Lower lobe of right lung (tissue), 2 donors: ENCODE results near the gene JAZF1. TPM values are rescaled to one million over a fixed set of nuclear protein-coding genes. Genes with fewer than 3 reads are reported as not detected.

Experiments
- ATAC-seq, 2 donors: fragments of 200-7000 bp; cut with Tn5 transposase; one replicate each; pipeline ENCODE4 v1.9.1; 2020 to 2022; ENCODE audit warnings: mild to moderate bottlenecking in 2 of 2, moderate library complexity in 2 of 2
- DNase-seq: peaks from one replicate; pipeline ENCODE4 v3.0.0-alpha.2; 2020
- H3K27ac ChIP-seq: fragments of 200-600 bp; one replicate; pipeline ENCODE4 v1.8.0; 2022
- H3K27me3 ChIP-seq: fragments of 200-600 bp; one replicate; pipeline ENCODE4 v1.8.0; 2022; ENCODE audit warnings: low read depth
- H3K36me3 ChIP-seq: fragments of 200-600 bp; one replicate; pipeline ENCODE4 v1.8.0; 2022; ENCODE audit warnings: mild to moderate bottlenecking
- H3K4me1 ChIP-seq: fragments of 200-600 bp; one replicate; pipeline ENCODE4 v1.8.0; 2022
- H3K4me3 ChIP-seq: fragments of 200-600 bp; one replicate; pipeline ENCODE4 v1.8.0; 2022; ENCODE audit warnings: mild to moderate bottlenecking
- H3K9me3 ChIP-seq: fragments of 200-600 bp; one replicate; pipeline ENCODE4 v1.8.0; 2022
- CTCF ChIP-seq: fragments of 200-600 bp; IDR thresholded peaks from one replicate; pipeline ENCODE4 v1.8.0; 2022; ENCODE audit warnings: antibody characterized with exemption, mild to moderate bottlenecking
- intact Hi-C: fragments of 100-400 bp; cut with DNase I; formaldehyde crosslinking; loops from one replicate; pipeline ENCODE4 v1.11.0; 2022
- total RNA-seq: library from RNA; stranded (reverse); fragmentation: NEBNext Ultra II Directional; extraction: Animal tissue kit (Norgen Biotek cat#: 25700); gene quantifications from one replicate; pipeline ENCODE4 v1.2.1, GENCODE V29; 2021
- donor health status: DM: no; HTN: yes; CAD: no; lungs with severe emphysema.

The JAZF1 gene
- total RNA-seq, 1 donor from 2014 or later: 19.4 TPM

GRCh38 chr7:27914409-27914808 is 266.2 kb downstream of the JAZF1 start:
- H3K4me1 ChIP-seq: no peaks in the 10 kb centered on the region
- intact Hi-C loops: no loop called here
- TF ChIP-seq CTCF: no peak
- H3K4me3 ChIP-seq: no peak overlapping the region
- DNase-seq (no peak), ATAC-seq (no peak)
- H3K27me3 ChIP-seq: no peaks in the 10 kb centered on the region
- no peaks in the 10 kb centered on the region for H3K36me3 ChIP-seq
- H3K9me3 ChIP-seq: no peaks in the 10 kb centered on the region
- no peak overlapping the region for H3K27ac ChIP-seq

DNA sequence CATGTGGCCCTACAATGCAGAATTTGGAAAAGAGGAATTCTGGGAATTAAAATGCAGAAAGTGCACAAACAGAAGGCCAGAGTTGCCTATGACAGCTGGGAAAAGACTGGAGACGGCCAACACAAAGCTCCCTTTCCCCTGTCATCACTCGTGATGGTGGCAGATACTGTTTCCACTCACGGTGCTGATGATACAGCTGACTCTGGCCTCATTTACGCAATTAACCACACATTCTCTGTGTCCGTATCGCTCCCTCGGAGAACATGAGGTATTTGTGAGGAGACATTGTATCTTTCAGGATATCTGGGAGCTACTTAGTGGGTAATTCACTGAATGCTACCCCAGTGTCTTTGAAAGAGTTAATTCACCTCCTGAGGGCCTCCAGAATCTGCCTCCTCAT is 267.8 kb downstream of the JAZF1 start:
- H3K4me3 ChIP-seq: no peak overlapping the region
- no peak for TF ChIP-seq CTCF
- intact Hi-C loops: no loop called here
- DNase-seq (no peak), ATAC-seq (no peak)
- no peaks in the 10 kb centered on the region for H3K36me3 ChIP-seq
- H3K9me3 ChIP-seq: no peaks in the 10 kb centered on the region
- H3K27ac ChIP-seq: no peak overlapping the region
- no peaks in the 10 kb centered on the region for H3K4me1 ChIP-seq
- no peaks in the 10 kb centered on the region for H3K27me3 ChIP-seq

DNA sequence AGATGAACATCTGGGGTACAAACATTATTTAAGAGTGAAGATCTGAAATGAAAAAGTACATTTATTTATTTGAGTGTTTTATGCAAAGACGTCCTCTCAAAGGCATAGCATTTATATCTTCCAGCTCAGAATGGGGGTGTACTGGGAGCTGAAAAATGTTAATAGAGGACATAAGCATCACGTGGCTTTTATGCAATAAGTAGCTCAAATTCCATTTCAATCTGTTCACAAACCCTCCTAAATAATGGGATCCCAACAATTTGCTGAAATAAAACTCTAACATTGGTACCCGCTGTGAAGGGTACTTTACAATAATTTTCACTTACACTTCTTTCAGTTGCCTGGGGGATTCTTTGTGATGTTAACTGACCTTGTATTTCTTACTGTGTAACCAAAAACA is 268.7 kb downstream of the JAZF1 start:
- Histone ChIP-seq H3K36me3 (no peaks in the 10 kb centered on the region), H3K4me1 (no peaks in the 10 kb centered on the region), H3K4me3 (no peak overlapping the region), H3K27me3 (no peaks in the 10 kb centered on the region), H3K9me3 (no peaks in the 10 kb centered on the region), H3K27ac (no peak overlapping the region)
- no peak for TF ChIP-seq CTCF
- DNase-seq: no peak
- intact Hi-C loops: no loop called here
- ATAC-seq: no peak

DNA sequence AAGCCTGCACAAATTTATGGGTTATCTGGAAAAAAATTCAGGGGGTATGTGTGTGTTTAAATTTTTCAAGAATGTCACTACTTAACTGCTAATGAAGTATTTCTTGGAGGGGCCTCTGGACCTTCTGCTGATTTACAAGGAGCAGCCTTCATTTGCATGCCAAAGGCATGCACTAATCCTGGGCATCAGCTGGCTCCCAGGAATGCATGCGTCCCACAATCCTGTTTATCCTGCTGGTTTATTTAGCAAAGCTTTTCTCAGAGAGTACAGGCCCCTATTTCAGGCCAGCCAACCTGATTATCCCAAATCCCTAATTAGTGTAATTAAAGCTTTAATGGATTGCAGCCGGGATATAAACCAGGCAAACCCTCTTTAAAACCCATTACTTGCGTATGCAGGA is 270.3 kb downstream of the JAZF1 start:
- H3K27me3 ChIP-seq: no peaks in the 10 kb centered on the region
- ATAC-seq (no peak), DNase-seq (no peak)
- intact Hi-C loops: no loop called here
- H3K27ac ChIP-seq: no peak overlapping the region
- TF ChIP-seq CTCF: no peak
- H3K9me3 ChIP-seq: no peaks in the 10 kb centered on the region
- H3K36me3 ChIP-seq: no peaks in the 10 kb centered on the region
- no peak overlapping the region for H3K4me3 ChIP-seq
- H3K4me1 ChIP-seq: no peaks in the 10 kb centered on the region

DNA sequence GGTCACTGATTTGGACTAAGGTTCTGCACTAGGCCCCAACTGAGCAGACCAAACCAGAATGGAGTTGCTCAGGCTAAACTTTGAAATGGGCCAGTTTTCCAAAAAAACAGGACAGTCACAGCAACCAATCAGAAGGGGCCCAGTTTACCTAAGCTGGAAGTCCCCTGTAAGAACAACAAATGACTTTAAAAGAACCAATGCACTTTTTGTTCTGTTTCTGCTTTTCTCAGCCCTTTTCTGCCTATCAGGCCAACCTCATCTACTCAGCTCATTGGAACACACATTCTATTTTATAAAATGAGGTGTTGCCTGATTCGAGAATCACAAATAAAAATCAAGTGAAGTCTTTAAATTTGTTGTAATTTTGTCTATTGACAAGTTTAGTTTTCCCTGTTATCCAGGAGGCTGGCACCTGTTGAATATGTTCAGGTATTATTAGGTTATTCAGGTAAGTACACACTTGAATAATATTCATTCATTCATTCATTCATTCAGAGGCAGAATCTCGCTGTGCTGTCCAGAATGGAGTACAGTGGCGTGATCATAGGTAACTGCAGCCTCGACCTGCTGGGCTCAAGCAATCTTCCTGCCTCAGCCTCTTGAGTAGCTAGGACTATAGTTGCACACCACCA is 271.9 kb downstream of the JAZF1 start:
- no peak for ATAC-seq
- no peaks in the 10 kb centered on the region for H3K9me3 ChIP-seq
- intact Hi-C loops: no loop called here
- H3K36me3 ChIP-seq: no peaks in the 10 kb centered on the region
- H3K27ac ChIP-seq: no peak overlapping the region
- no peak overlapping the region for H3K4me3 ChIP-seq
- no peaks in the 10 kb centered on the region for H3K27me3 ChIP-seq
- TF ChIP-seq CTCF: no peak
- no peak for DNase-seq
- no peaks in the 10 kb centered on the region for H3K4me1 ChIP-seq
